ENCODE results near the gene FAM149A.

GRCh38 chr4:186132577-186133242 is 28.2 kb downstream of the FAM149A start:
- TF ChIP-seq CTCF (IDR thresholded peaks at IDR 0.05; ENCODE audit: poor library complexity, severe bottlenecking), result peak; percentile 21
- TF ChIP-seq POLR2AphosphoS5 (IDR thresholded peaks at IDR 0.05), result no peak
